PC-9 (cell line): ENCODE measurements around the gene DNAJC11. TPM values are rescaled to one million over a fixed set of nuclear protein-coding genes. Genes with fewer than 3 reads are reported as not detected.
A peak's percentile ranks its signal among the peaks of the same experiment; 100 is the strongest.
"Not testable (repeated sequence)": the region's sequence is repeated elsewhere in the genome, so short reads cannot be mapped to it uniquely, and the experiment has no call there.

ENCODE experiments used
- BruUV-seq: library from RNA; stranded (reverse); fragments of 400-500 nt; replicated peaks from 2 replicates; lab custom pipeline; 2021; lab: Mats Ljungman, UMichigan
- CTCF ChIA-PET: fragments of 300-600 bp; sonication (Branson Sonifier 250); formaldehyde crosslinking; loops from one replicate; lab custom pipeline; 2022; ENCODE audit warnings: antibody characterized with exemption; lab: Charles Lee
- POLR2A ChIA-PET: fragments of 300-600 bp; sonication (Branson Sonifier 250); formaldehyde crosslinking; loops from one replicate; lab custom pipeline; 2022; ENCODE audit warnings: antibody characterized with exemption; ENCODE audit not compliant: unreplicated experiment; lab: Charles Lee
- DNase-seq, 2 experiments: peaks; one replicate each; pipeline versions ENCODE4 v3.0.0 to v3.0.0-alpha.2; 2015 to 2022; ENCODE audit warnings: mixed read lengths in 1 of 2
- H2AFZ ChIP-seq: fragments of 200-600 bp; sonication (generic); 2 replicates; pipeline ENCODE4 v1.8.1; 2017; ENCODE audit warnings: antibody characterized with exemption
- H3F3A ChIP-seq: fragments of 200-600 bp; sonication (generic); 2 replicates; pipeline ENCODE4 v1.8.1; 2017; ENCODE audit warnings: antibody characterized with exemption, mild to moderate bottlenecking, low read depth; ENCODE audit not compliant: insufficient read depth
- H3K27ac ChIP-seq: fragments of 200-600 bp; sonication (generic); 2 replicates; pipeline ENCODE4 v1.6.1; 2016; ENCODE audit warnings: mixed run types
- H3K27me3 ChIP-seq: fragments of 200-600 bp; sonication (generic); 2 replicates; pipeline ENCODE4 v1.6.1; 2016; ENCODE audit warnings: low read depth, mixed run types; ENCODE audit not compliant: insufficient read depth
- H3K36me3 ChIP-seq: fragments of 200-600 bp; sonication (generic); 2 replicates; pipeline ENCODE4 v1.6.1; 2016; ENCODE audit warnings: low read depth, mixed run types
- H3K4me1 ChIP-seq: fragments of 200-600 bp; sonication (generic); replicated peaks from 2 replicates; pipeline ENCODE4 v1.6.1; 2016; ENCODE audit warnings: mixed run types; ENCODE audit not compliant: insufficient read depth
- H3K4me2 ChIP-seq: fragments of 200-600 bp; sonication (generic); 2 replicates; pipeline ENCODE4 v1.6.1; 2017; ENCODE audit warnings: mixed run types
- H3K4me3 ChIP-seq: fragments of 200-600 bp; sonication (generic); 2 replicates; pipeline ENCODE4 v1.6.1; 2016; ENCODE audit warnings: mixed run types
- H3K79me2 ChIP-seq: fragments of 200-600 bp; sonication (generic); 2 replicates; pipeline ENCODE4 v1.6.1; 2017; ENCODE audit warnings: low read depth, mixed run types
- H3K9me2 ChIP-seq: fragments of 200-600 bp; sonication (generic); 2 replicates; pipeline ENCODE4 v1.8.1; 2017; ENCODE audit warnings: mild to moderate bottlenecking; ENCODE audit not compliant: insufficient read depth
- H3K9me3 ChIP-seq: fragments of 200-600 bp; sonication (generic); 2 replicates; pipeline ENCODE4 v1.8.1; 2016; ENCODE audit warnings: low read depth; ENCODE audit not compliant: insufficient read depth
- H4K20me1 ChIP-seq: fragments of 200-600 bp; sonication (generic); 2 replicates; pipeline ENCODE4 v1.8.1; 2017; ENCODE audit not compliant: insufficient read depth
- CTCF ChIP-seq: fragments of 200-600 bp; sonication (generic); conservative IDR thresholded peaks from 2 replicates; pipeline ENCODE4 v1.6.1; 2017; ENCODE audit warnings: mixed run types, antibody characterized with exemption, mild to moderate bottlenecking, moderate library complexity
- EZH2 ChIP-seq: fragments of 200-600 bp; sonication (generic); IDR thresholded peaks from 2 replicates; pipeline ENCODE4 v1.8.0; 2017; ENCODE audit warnings: antibody characterized with exemption, low read depth
- intact Hi-C: fragments of 100-400 bp; cut with micrococcal nuclease; formaldehyde crosslinking; loops from one replicate; pipeline ENCODE4 v1.10.0; 2022; ENCODE audit not compliant: unreplicated experiment
- total RNA-seq: library from RNA; stranded (reverse); gene quantifications from 2 replicates; pipeline ENCODE4 v1.2.3, GENCODE V29; 2021

The DNAJC11 gene
- total RNA-seq, 1 experiment from 2014 or later, result 52.8 TPM

GRCh38 chr1:6601049-6601922 lies 100.3 kb downstream of the DNAJC11 start:
- Histone ChIP-seq H3K27me3 (no peaks in the 10 kb centered on the region), H2AFZ (peak overlapping the region; percentile 86), H3K9me3 (no peaks in the 10 kb centered on the region), H3K79me2 (peaks cover 49% of the 10 kb centered on the region), H3K27ac (peak overlapping the region; percentile 84), H3K9me2 (no peaks in the 10 kb centered on the region), H3K4me1 (no peaks in the 10 kb centered on the region), H3K36me3 (no peaks in the 10 kb centered on the region), H3F3A (peaks cover 2% of the 10 kb centered on the region; the same call in 1 of the 2 replicates), H3K4me2 (peak overlapping the region; percentile 99), H4K20me1 (no peaks in the 10 kb centered on the region; the same call in 1 of the 2 replicates), H3K4me3 (peak overlapping the region; percentile 86)
- no peak for TF ChIP-seq EZH2
- no peak for TF ChIP-seq CTCF
- ChIA-PET POLR2A (interaction anchor here (0.6 kb wide), 1 partner anchor 111 kb away, joined by 4 read pairs; no protein-coding TSS in a partner anchor), CTCF (interaction anchor here (1.4 kb wide), 1 partner anchor 178 kb away, joined by 3 read pairs; no protein-coding TSS in a partner anchor)
- BruUV-seq, result TSS peak; percentile 29
- DNase-seq, result peak; percentile 79 to 90
- intact Hi-C loops, result loop anchor here (1.0 to 5.0 kb wide), 3 partner anchors 12 to 109 kb away; partner anchors contain the start of genes NOL9, PHF13 and PLEKHG5

- Histone ChIP-seq H3K27ac (peak overlapping the region; percentile 84), H3K27me3 (no peaks in the 10 kb centered on the region), H2AFZ (peak overlapping the region; percentile 86), H3K4me2 (peak overlapping the region; percentile 99), H3K9me2 (no peaks in the 10 kb centered on the region), H3F3A (peaks cover 2% of the 10 kb centered on the region; the same call in 1 of the 2 replicates), H3K36me3 (no peaks in the 10 kb centered on the region), H4K20me1 (no peaks in the 10 kb centered on the region; the same call in 1 of the 2 replicates), H3K9me3 (no peaks in the 10 kb centered on the region), H3K4me1 (no peaks in the 10 kb centered on the region), H3K79me2 (peaks cover 52% of the 10 kb centered on the region), H3K4me3 (peak overlapping the region; percentile 86)
- peak in 1 of 2 experiments; percentile 17 for DNase-seq
- intact Hi-C loops, result loop anchor here (1.0 to 5.0 kb wide), 3 partner anchors 13 to 108 kb away; partner anchors contain the start of genes NOL9, PHF13 and PLEKHG5
- ChIA-PET CTCF (interaction anchor here (0.6 to 1.4 kb wide), 3 partner anchors 30 to 177 kb away, joined by 3 read pairs; partner anchors contain the start of gene NOL9), POLR2A (interaction anchor here (0.6 to 1.0 kb wide), 3 partner anchors 22 to 1311 kb away, joined by 3 to 12 read pairs (median 3); no protein-coding TSS in a partner anchor)
- BruUV-seq, result TSS peak; percentile 59
- TF ChIP-seq EZH2 (no peak), CTCF (no peak)
Measured at GRCh38 chr1:6600410-6601048, 101.1 kb downstream of the DNAJC11 start.

- not testable (repeated sequence) for DNase-seq, BruUV-seq, H3K9me2 ChIP-seq, H3K4me1 ChIP-seq, H4K20me1 ChIP-seq, H3K27me3 ChIP-seq, H3K36me3 ChIP-seq, H2AFZ ChIP-seq, H3K9me3 ChIP-seq, H3F3A ChIP-seq
- Histone ChIP-seq H3K4me2 (peak overlapping the region; percentile 99), H3K79me2 (peaks cover 52% of the 10 kb centered on the region), H3K4me3 (peak overlapping the region; percentile 86), H3K27ac (peak overlapping the region; percentile 84)
- ChIA-PET POLR2A (interaction anchor here (0.6 to 1.0 kb wide), 3 partner anchors 23 to 1312 kb away, joined by 3 to 12 read pairs (median 3); no protein-coding TSS in a partner anchor), CTCF (interaction anchor here (0.6 to 1.4 kb wide), 3 partner anchors 30 to 177 kb away, joined by 3 read pairs; partner anchors contain the start of gene NOL9)
- intact Hi-C loops, result loop anchor here (5.0 kb wide), 1 partner anchor 108 kb away; the partner anchor contains the start of gene PLEKHG5
Measured at GRCh38 chr1:6599991-6600390, 101.6 kb downstream of the DNAJC11 start.
